HCT116 (cell line): ENCODE results near the gene EVL.

ENCODE experiments used
- CTCF ChIP-seq, 3 experiments: fragments of 200-600 bp in 1 of 3; sonication (generic) in 1 of 3; IDR thresholded peaks in 2 of 3; conservative IDR thresholded peaks in 1 of 3; 2 replicates each; pipeline ENCODE4 v1.5.1; 2012 to 2017; ENCODE audit warnings: low read depth in 2 of 3, low read length in 2 of 3, antibody characterized with exemption in 1 of 3, borderline replicate concordance in 1 of 3, control low read depth in 1 of 3, mild to moderate bottlenecking in 1 of 3, mixed read lengths in 1 of 3, mixed run types in 1 of 3, moderate library complexity in 1 of 3; ENCODE audit not compliant: insufficient read depth in 1 of 3
- TCF7L2 ChIP-seq: IDR thresholded peaks from 2 replicates; pipeline ENCODE4 v1.7.0; 2011; ENCODE audit warnings: borderline replicate concordance, inconsistent platforms; ENCODE audit not compliant: insufficient read depth, insufficient read length; ENCODE audit errors: extremely low read depth

- TF ChIP-seq CTCF (IDR thresholded peaks at IDR 0.05 in 2 of 3, conservative IDR thresholded peaks at IDR 0.05 in 1 of 3; ENCODE audit: borderline replicate concordance in 1 of 3, insufficient read depth in 1 of 3, low read depth in 2 of 3, low read length in 2 of 3) (no peak), TCF7L2 (no peak)
Observed at GRCh38 chr14:100134586-100134985, 69.4 kb downstream of the EVL start.
